H1 (cell line): ENCODE results near the gene OPHN1.

Source experiments
- CTCF ChIP-seq, 3 experiments: IDR thresholded peaks; 1 replicate in 2 of 3; 2 replicates in 1 of 3; pipeline versions ENCODE4 v1.5.1 to v1.6.1; 2011; ENCODE audit warnings: low read length in 3 of 3, mild to moderate bottlenecking in 3 of 3, inconsistent platforms in 2 of 3, low read depth in 1 of 3, moderate library complexity in 1 of 3; ENCODE audit not compliant: insufficient read depth in 1 of 3; ENCODE audit errors: control extremely low read depth in 1 of 3
- POLR2A ChIP-seq, 2 experiments: IDR thresholded peaks; 1 replicate in 1 of 2; 2 replicates in 1 of 2; pipeline ENCODE4 v1.6.1; 2011; ENCODE audit warnings: low read depth in 2 of 2, low read length in 2 of 2, mild to moderate bottlenecking in 2 of 2; ENCODE audit errors: control extremely low read depth in 1 of 2
- POLR2AphosphoS5 ChIP-seq: IDR thresholded peaks from 2 replicates; pipeline ENCODE4 v1.6.1; 2011; ENCODE audit warnings: low read depth, low read length

- TF ChIP-seq CTCF (IDR thresholded peaks at IDR 0.05; ENCODE audit: control extremely low read depth in 1 of 3, insufficient read depth in 1 of 3, low read depth in 1 of 3, low read length in 3 of 3) (no peak), POLR2AphosphoS5 (no peak), POLR2A (IDR thresholded peaks at IDR 0.05; ENCODE audit: control extremely low read depth in 1 of 2, low read depth in 2 of 2, low read length in 2 of 2) (no peak)
Observed at GRCh38 chrX:68186552-68187262, 246.6 kb downstream of the OPHN1 start.
